Activated T-cell treated with anti-CD3 and anti-CD28 coated beads, Interleukin-2, amount 50 U/mL, for 48 hours (primary cell): ENCODE data around the gene PADI3.

Experiments used
- DNase-seq, 2 experiments: peaks; one replicate each; pipeline ENCODE4 v3.0.0-alpha.2; 2020

The PADI3 gene

DNA sequence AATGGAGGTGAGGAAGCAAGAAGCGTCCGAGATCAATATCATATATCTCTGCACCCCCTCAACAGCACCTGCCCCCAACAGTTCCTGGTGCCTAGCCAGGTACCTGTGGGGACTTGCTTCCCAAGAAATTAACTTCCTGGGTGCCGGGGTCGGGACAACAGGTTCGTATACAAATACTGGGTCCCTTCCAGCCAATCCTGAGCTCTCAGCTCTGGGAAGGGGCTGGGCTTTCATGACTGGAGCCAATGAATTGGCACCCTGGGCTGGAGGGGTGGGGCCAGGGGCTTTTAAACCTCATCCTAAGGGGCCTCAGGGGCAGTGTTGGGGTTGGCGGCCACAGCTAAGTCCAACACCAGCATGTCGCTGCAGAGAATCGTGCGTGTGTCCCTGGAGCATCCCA, at the start of gene PADI3:
Gene PADI3, plus strand, starts transcription at position 318 of the 400 bp plus-strand sequence. Its CDS starts 40 bp downstream, at position 358.
- DNase-seq = no peak

DNA sequence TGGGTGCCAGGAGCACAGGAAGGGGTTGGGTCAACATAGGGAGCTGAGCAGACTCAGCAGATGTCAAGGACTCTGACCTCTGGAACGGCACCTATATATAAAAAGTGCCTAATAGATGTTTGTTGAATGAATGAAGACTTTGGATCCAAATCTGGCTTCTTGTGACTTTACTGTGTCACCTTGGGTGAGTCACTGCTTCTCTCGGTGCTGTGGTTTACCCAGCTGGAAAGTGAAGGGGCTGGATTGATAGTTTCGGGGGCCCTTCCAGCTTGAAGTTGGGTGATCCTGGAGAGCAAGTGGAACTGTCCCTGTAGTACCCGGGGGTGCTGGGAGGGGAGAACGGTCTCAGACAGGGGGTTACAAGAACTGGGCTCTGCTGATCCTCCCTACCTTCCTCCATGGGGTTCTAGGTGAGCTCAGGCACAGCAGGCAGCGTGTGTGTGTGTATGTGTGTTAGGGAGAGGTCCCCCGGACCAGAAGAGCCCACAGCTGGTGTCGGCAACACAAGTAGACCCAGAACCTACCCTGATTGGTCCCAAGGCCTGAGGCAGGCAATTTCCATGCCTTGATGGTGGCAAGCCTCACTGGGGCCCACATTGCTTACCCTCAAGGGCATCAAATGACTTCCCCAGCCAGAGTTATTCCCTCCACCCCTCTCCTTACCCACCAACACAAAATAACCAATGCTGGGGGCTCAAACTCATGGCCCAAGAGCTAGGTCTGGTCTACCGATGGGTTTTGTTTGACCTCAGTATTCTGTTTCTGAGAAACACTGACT, 49.4 kb upstream of the PADI3 start:
- DNase-seq = peak; percentile 29 to 37

DNA sequence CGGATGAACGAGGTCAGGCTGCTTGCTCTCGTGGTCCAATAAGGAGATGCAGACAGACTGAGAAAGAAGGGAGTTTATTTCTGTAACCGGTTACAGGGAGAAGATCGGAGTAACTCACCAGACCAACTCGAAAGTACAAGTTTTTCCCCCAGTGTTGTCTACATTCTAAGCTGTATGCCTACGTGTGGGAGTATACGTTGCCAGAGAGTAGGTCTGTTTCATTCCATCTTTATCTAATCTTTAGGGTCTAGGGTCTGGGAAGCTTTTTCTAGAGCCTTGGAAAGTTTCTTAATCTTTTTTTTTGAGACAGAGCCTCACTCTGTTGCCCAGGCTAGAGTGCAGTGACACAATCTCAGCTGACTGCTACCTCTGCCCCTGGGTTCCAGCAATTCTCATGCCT, 48.7 kb upstream of the PADI3 start:
- DNase-seq = no peak

- DNase-seq = peak in 1 of 2 experiments; percentile 14
Observed at GRCh38 chr1:17200756-17201155, 48.1 kb upstream of the PADI3 start.

GRCh38 chr1:17201201-17202021, 47.5 kb upstream of the PADI3 start:
- DNase-seq = peak; percentile 23 to 38

GRCh38 chr1:17204546-17205440, 44.1 kb upstream of the PADI3 start, which contains the start of gene PADI1:
Gene PADI1, plus strand, starts transcription at chr1:17205128. Its CDS starts 90 bp downstream, at chr1:17205218.
- DNase-seq = no peak

DNA sequence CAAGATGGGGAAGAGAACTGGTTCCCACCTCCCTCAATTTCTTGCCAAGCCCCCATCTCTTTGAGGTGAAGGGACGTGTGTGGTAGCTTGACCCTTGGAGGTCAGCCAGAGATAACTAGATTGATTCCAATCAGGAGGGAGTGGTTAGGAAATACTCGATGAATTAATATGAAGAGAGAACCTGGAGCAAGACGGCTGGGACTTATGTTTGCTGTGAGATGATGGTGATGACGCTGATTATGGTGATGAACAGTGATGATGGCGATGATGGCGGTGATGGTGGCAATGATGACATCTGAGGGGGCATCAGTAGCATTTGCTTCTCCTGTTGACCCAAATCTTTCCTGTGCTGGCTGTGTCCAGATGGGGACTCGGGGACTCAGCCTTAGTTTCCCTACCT, 43.2 kb upstream of the PADI3 start:
- DNase-seq = no peak

- DNase-seq = no peak
Observed at GRCh38 chr1:17206196-17206595, 42.7 kb upstream of the PADI3 start.

- DNase-seq = no peak
Observed at GRCh38 chr1:17207046-17207445, 41.9 kb upstream of the PADI3 start.

- DNase-seq = no peak
Observed at GRCh38 chr1:17207540-17207939, 41.4 kb upstream of the PADI3 start.

DNA sequence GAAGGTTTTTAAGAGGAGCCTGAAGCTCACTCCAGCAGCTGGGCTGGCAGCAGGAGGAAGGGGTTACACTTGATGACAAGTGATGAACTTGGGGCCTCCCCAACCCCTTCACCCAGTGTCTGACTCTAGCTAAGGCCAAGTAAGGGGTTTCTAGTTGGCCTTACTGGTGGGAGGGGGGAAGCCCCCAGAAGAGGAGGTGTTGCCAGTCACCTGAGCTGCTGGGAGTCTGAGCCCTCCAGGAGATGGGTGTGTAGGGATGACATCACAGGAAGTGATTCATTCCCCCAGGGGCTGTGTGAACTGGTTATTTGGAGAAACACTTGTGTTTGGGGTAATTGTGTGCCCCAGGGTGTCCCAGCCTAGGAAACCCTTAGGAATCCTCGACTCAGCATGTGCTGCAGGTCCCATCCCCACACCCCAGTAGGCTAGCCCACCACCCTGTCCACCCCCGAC, 40.9 kb upstream of the PADI3 start:
- peak; percentile 61 to 74 for DNase-seq

GRCh38 chr1:17208546-17208945, 40.4 kb upstream of the PADI3 start:
- DNase-seq = no peak

DNA sequence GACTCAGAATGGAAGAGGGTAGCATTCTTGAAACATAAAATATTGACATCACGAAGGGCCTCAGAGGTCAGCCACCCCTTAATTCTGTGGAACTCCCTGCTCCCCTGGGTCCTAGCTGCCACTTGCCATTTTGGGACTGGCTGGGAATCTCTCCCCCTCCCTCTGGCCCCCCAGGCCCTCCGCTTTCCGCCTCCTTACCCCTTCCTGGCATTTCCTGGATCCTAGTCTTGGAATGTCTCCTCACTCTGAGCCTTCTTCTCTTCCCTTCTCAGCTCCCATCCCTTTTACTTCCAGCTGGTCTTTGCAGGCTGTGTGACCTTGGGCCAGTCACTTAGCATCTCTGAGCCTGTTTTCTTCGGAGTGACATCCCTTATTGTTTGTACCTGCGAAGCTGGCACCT, 39.5 kb upstream of the PADI3 start:
- no peak for DNase-seq

GRCh38 chr1:17210176-17210575, 38.7 kb upstream of the PADI3 start:
- DNase-seq = no peak

DNA sequence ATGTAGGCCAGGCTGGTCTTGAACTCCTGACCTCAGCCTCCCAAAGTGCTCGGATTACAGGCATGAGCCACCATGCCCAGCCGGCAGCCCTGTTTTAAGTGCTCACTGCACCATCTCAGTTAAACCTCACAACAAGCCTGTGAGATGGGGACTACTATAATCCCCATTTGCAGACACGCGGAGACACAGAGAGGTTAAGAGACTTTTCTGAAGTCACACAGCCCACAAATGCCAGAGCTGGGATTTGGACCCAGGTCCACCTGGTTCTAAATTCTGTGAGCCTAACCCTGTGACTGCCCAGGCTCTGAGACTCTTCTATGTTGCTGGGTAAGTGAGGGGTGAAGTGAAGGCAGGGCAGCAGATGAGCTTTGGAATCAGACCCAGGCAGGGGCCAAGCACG, 37.5 kb upstream of the PADI3 start:
- no peak for DNase-seq

DNA sequence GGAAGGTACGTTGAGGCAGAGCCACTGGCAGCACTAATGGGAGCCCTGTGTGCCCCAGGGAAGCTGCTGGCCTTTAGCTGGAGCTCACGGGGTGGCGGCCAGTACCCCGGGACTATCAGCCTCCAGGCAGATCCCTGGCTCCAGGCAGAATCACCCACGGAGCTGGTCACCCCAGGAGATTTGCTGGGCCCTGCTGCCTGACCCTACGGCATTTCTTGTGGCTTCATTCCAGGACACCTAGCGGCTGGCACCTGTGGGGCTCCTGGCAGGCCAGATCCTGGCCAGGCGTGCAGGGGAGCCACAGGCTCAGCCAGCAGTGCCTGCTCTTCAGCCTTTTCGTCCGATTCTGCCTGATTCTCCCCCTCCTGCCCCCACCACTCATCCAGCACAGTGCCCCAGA, 36.9 kb upstream of the PADI3 start:
- DNase-seq = no peak

GRCh38 chr1:17212487-17213121, 36.3 kb upstream of the PADI3 start:
- DNase-seq = peak; percentile 70 to 74

DNA sequence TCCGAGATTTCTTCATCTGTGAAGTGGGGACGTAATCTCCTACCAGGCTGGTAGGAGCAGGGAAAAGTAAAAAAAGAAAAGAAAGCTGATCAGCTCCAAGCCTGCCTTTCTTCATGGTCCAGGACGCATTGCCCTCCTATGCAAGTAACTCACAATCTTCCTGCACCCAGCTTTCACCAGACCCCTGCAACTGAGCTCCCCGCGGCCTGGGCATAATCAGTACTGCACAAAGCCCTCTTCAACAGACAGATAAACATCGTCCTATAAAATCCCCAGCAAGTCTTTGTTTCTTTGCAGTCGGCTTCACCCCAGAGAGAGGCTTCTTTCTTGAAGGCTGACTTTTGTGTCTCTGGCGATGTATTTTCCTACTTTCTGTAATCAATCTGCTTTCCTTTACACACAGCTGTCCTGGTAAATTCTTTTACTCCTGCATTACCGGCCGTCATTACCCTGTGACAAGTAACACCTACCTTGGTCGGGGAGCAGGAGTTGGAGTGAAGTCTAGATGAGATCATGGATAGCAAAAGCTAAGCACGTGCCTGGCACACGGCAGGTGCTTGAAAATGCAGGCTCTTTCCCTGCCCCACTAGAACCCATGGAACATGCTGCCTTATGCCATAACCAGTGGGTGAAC, 35.6 kb upstream of the PADI3 start:
- no peak for DNase-seq

- no peak for DNase-seq
Observed at GRCh38 chr1:17213782-17214148, 35.1 kb upstream of the PADI3 start.

DNA sequence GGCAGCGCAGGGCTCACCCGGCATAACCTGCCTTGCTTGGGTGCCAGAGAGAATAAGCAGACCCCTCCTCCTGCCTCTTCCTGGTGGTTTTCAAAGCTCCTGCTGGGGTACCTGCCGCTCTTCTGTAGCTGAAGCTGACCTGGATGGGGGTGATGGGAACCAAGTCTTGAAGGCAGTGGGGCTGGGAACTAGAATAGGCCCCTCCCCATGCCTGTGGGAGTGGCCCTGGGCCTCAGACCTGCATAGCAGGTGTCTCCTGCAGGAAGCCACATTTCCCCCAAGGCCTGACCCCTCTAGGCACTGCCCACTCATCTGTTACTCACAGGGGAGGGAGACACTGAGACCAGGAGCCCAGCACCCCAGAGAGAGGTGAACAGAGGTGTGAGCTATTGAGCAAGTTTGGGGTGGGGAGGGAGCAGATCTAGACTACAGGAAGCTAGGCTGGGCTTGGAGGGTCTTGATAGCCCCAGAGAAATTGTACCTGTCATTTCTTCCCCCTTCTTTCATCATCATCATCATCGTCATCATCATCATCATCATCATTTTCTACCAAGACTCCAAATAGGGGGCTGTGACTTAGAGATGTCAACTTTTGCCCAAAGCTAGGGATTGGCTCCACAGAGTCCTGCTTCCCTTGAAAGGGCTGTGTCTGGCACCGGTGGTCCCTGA, 33.9 kb upstream of the PADI3 start:
- no peak for DNase-seq

DNA sequence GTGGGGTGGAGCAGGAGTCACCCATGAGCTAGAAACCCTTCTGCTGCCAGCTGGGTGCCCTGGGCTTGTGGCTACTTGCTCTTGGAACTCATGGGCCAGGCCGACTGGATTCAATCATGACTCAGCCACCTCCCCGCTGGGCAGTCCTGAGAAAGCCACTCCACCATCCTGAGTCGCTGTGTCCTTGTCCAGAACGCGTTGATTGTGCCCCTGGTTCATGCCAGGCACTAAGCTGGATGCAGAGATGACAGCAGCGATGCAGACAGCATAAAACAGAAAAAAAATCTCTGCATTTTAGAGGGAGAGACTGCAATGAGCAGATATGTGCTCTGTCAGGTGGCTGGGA, 33.4 kb upstream of the PADI3 start:
- no peak for DNase-seq

GRCh38 chr1:17216078-17216477, 32.8 kb upstream of the PADI3 start:
- DNase-seq = no peak
